Mesendoderm (in vitro differentiated cells): ENCODE results near the gene ADAMTS10.
A peak's percentile ranks its signal among the peaks of the same experiment; 100 is the strongest.
"Not testable (repeated sequence)": the region's sequence is repeated elsewhere in the genome, so short reads cannot be mapped to it uniquely, and the experiment has no call there.

Source experiments
- DNase-seq: peaks from one replicate; pipeline ENCODE4 v3.0.0; 2013
- H2AK5ac ChIP-seq: 2 replicates; pipeline ENCODE4 v1.6.1; 2013; ENCODE audit warnings: low read length, inconsistent platforms
- H2BK120ac ChIP-seq: 2 replicates; pipeline ENCODE4 v1.6.1; 2013; ENCODE audit warnings: low read depth, mild to moderate bottlenecking, low read length, moderate library complexity, mixed read lengths
- H2BK15ac ChIP-seq: replicated peaks from 2 replicates; pipeline ENCODE4 v1.6.1; 2013; ENCODE audit warnings: low read depth, mild to moderate bottlenecking, moderate library complexity
- H2BK5ac ChIP-seq: 2 replicates; pipeline ENCODE4 v1.6.1; 2013; ENCODE audit warnings: low read length, inconsistent platforms
- H3K18ac ChIP-seq: 2 replicates; pipeline ENCODE4 v1.6.1; 2013; ENCODE audit warnings: mild to moderate bottlenecking, low read length, mixed read lengths
- H3K23ac ChIP-seq: one replicate; pipeline ENCODE4 v1.6.1; 2013; ENCODE audit warnings: low read length
- H3K27ac ChIP-seq: 2 replicates; pipeline ENCODE4 v1.5.1; 2013; ENCODE audit warnings: low read depth, mild to moderate bottlenecking, inconsistent platforms, low read length, moderate library complexity
- H3K27me3 ChIP-seq: 2 replicates; pipeline ENCODE4 v1.6.1; 2013; ENCODE audit warnings: low read length, control low read depth, mild to moderate bottlenecking, inconsistent platforms; ENCODE audit not compliant: insufficient read depth, poor library complexity
- H3K36me3 ChIP-seq: 2 replicates; pipeline ENCODE4 v1.6.1; 2013; ENCODE audit warnings: low read length, inconsistent platforms; ENCODE audit not compliant: control insufficient read depth, insufficient read depth
- H3K4ac ChIP-seq: one replicate; pipeline ENCODE4 v1.6.1; 2013; ENCODE audit warnings: low read depth, mild to moderate bottlenecking, low read length, moderate library complexity
- H3K4me1 ChIP-seq: 2 replicates; pipeline ENCODE4 v1.6.1; 2013; ENCODE audit warnings: low read depth, low read length, inconsistent platforms; ENCODE audit not compliant: control insufficient read depth
- H3K4me2 ChIP-seq: 2 replicates; pipeline ENCODE4 v1.6.1; 2013; ENCODE audit warnings: low read length
- H3K4me3 ChIP-seq: 2 replicates; pipeline ENCODE4 v1.5.1; 2013; ENCODE audit warnings: mild to moderate bottlenecking, low read length
- H3K56ac ChIP-seq: one replicate; pipeline ENCODE4 v1.6.1; 2013; ENCODE audit warnings: low read length
- H3K79me1 ChIP-seq: 2 replicates; pipeline ENCODE4 v1.6.1; 2013; ENCODE audit warnings: low read length, inconsistent platforms
- H3K79me2 ChIP-seq: 2 replicates; pipeline ENCODE4 v1.6.1; 2013; ENCODE audit warnings: mild to moderate bottlenecking, low read length; ENCODE audit not compliant: control insufficient read depth, insufficient read depth
- H3K9ac ChIP-seq: 2 replicates; pipeline ENCODE4 v1.6.1; 2013; ENCODE audit warnings: low read length, inconsistent platforms
- H4K5ac ChIP-seq: one replicate; pipeline ENCODE4 v1.6.1; 2013; ENCODE audit warnings: low read length
- H4K8ac ChIP-seq: one replicate; pipeline ENCODE4 v1.6.1; 2013; ENCODE audit warnings: low read depth, mild to moderate bottlenecking, control low read depth, low read length, moderate library complexity
- WGBS: extraction: QIAGEN DNeasy Blood & Tissue Kit; methylation state at CpG from one replicate; pipeline ENCODE4 v1.1.7; 2013; ENCODE audit warnings: low lambda C conversion rate, missing lambda C conversion rate; ENCODE audit not compliant: insufficient coverage; ENCODE audit errors: extremely low coverage; 5-methylcytosine and 5-hydroxymethylcytosine counted together

ADAMTS10 gene

GRCh38 chr19:8561075-8561764 is 49.3 kb downstream of the ADAMTS10 start:
- Histone ChIP-seq H3K27ac (no peak overlapping the region), H2BK15ac (no peak overlapping the region), H3K18ac (no peak overlapping the region), H3K23ac (no peak overlapping the region), H3K4ac (no peak overlapping the region), H3K4me1 (no peaks in the 10 kb centered on the region), H4K5ac (no peak overlapping the region), H3K36me3 (no peaks in the 10 kb centered on the region), H3K79me2 (no peaks in the 10 kb centered on the region), H3K4me2 (no peak overlapping the region), H4K8ac (no peak overlapping the region), H3K27me3 (no peaks in the 10 kb centered on the region), H3K9ac (no peak overlapping the region), H2BK120ac (no peak overlapping the region), H2BK5ac (no peak overlapping the region), H2AK5ac (no peak overlapping the region), H3K56ac (no peak overlapping the region), H3K79me1 (no peaks in the 10 kb centered on the region), H3K4me3 (no peak overlapping the region)
- peak; percentile 61 for DNase-seq
- WGBS, result no CpG with 5 or more reads among the region's 2 CpGs

DNA sequence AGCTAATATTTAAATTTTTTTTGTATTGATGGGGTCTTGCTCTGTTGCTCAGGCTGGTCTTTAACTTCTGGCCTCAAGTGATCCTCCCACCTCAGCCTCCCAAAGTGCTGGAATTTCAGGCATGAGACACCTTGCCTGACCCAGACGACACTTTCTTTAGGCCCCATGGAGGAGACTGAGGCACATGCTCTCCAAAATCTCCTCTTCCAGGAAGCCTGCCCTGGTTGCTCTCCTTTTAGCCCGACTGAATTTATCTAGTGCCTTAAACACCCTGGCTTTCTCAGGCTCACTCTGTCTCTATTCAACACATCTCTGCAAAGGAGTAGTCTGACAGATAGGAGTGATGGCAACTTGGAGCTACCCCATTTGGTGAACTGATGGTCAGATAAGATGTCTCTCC is 52.2 kb downstream of the ADAMTS10 start:
- H3K18ac ChIP-seq, result no peak overlapping the region
- H3K4me3 ChIP-seq, result no peak overlapping the region
- H2AK5ac ChIP-seq, result no peak overlapping the region
- H3K4me1 ChIP-seq, result no peaks in the 10 kb centered on the region
- no peak overlapping the region for H3K4ac ChIP-seq
- WGBS, result no CpG with 5 or more reads among the region's 2 CpGs
- no peaks in the 10 kb centered on the region for H3K79me1 ChIP-seq
- H3K9ac ChIP-seq, result no peak overlapping the region
- H3K79me2 ChIP-seq, result no peaks in the 10 kb centered on the region
- H3K4me2 ChIP-seq, result no peak overlapping the region
- no peak overlapping the region for H3K27ac ChIP-seq
- no peak overlapping the region for H4K8ac ChIP-seq
- no peak overlapping the region for H2BK5ac ChIP-seq
- no peak overlapping the region for H3K23ac ChIP-seq
- H3K27me3 ChIP-seq, result no peaks in the 10 kb centered on the region
- no peak overlapping the region for H2BK120ac ChIP-seq
- DNase-seq, result no peak
- H2BK15ac ChIP-seq, result no peak overlapping the region
- H3K56ac ChIP-seq, result no peak overlapping the region
- H4K5ac ChIP-seq, result no peak overlapping the region
- no peaks in the 10 kb centered on the region for H3K36me3 ChIP-seq

DNA sequence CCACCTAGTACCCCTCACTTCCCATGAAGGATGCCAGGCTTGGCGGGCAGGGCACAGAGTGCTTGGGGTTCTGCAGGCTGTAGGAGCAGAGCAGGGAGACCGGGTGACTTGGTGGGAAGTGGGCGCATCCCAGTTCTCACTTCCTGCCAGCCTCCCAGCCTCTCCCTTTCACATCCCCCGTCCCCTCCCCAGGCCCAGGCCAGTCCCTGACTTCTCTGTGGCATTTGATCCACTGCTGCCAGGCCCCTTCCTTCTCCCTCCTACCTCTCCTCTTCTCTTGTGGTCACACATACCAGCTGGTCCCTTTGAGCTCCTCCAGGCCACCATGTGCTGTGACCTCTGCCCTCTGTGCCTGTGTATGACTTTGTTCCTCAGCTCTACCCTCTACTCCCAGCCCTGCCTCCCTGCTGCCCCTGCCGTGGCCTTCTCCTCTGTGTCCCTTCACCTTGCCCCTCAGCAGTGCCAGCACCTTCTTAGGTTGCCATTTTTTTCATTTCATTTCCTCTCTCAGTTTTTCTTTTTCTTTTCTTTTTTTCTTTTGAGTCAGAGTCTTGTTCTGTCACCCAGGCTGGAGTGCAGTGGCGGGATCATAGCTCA is 52.8 kb downstream of the ADAMTS10 start:
- no CpG with 5 or more reads among the region's 6 CpGs for WGBS
- H3K4me2 ChIP-seq, result no peak overlapping the region
- no peaks in the 10 kb centered on the region for H3K79me1 ChIP-seq
- H3K79me2 ChIP-seq, result no peaks in the 10 kb centered on the region
- no peak overlapping the region for H3K27ac ChIP-seq
- no peak overlapping the region for H4K8ac ChIP-seq
- no peak overlapping the region for H3K56ac ChIP-seq
- H2AK5ac ChIP-seq, result no peak overlapping the region
- H3K9ac ChIP-seq, result no peak overlapping the region
- H2BK120ac ChIP-seq, result no peak overlapping the region
- H3K23ac ChIP-seq, result no peak overlapping the region
- H3K36me3 ChIP-seq, result no peaks in the 10 kb centered on the region
- no peak for DNase-seq
- H4K5ac ChIP-seq, result no peak overlapping the region
- no peaks in the 10 kb centered on the region for H3K4me1 ChIP-seq
- no peak overlapping the region for H3K4me3 ChIP-seq
- no peak overlapping the region for H3K18ac ChIP-seq
- no peak overlapping the region for H2BK15ac ChIP-seq
- H2BK5ac ChIP-seq, result no peak overlapping the region
- no peak overlapping the region for H3K4ac ChIP-seq
- H3K27me3 ChIP-seq, result no peaks in the 10 kb centered on the region

DNA sequence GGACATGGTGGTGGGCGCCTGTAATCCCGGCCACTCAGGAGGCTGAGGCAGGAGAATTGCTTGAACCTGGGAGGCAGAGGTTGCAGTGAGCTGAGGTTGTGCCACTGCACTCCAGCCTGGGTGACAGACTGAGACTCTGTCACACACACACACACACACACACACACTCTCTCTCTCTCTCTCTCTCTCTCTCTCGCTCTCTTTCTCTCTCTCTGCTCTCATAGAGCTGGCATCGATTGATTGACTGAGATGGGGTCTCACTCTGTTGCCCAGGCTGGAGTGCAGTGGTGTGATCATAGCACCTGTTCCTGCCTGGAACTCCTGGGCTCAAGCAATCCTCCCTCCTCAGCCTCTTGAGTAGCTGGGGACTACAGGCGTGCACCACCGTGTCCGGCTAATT is 56.8 kb downstream of the ADAMTS10 start:
- not testable (repeated sequence) for H3K56ac ChIP-seq, H2BK15ac ChIP-seq, H3K4me1 ChIP-seq, H3K27me3 ChIP-seq, H2AK5ac ChIP-seq, H3K23ac ChIP-seq, H3K79me1 ChIP-seq, H3K79me2 ChIP-seq, H3K36me3 ChIP-seq, H2BK5ac ChIP-seq, H4K5ac ChIP-seq, H3K9ac ChIP-seq, H3K4ac ChIP-seq, H3K27ac ChIP-seq, H3K4me3 ChIP-seq, DNase-seq, H2BK120ac ChIP-seq, H3K18ac ChIP-seq, H3K4me2 ChIP-seq, H4K8ac ChIP-seq
- no CpG with 5 or more reads among the region's 7 CpGs for WGBS

DNA sequence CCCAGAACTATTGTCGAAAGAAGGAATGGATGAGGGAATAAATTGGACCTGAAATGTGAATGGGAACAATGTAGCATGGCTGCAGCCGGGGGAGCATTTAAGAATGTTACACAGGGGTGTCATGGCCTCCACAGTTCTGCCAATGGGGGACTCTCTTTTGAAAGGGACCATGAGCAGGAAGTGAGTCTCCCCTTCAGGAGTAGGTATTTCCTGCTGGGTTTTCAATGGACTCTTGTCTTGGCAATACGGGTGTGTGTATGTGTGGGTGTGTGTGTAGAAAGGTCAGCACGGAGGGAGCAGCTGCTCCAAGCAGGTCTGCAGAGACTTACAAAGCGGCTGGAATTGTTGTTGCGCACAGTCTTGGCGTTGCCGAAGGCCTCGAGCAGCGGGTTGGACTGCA is 57.7 kb downstream of the ADAMTS10 start:
- H3K4me2 ChIP-seq, result no peak overlapping the region
- H4K8ac ChIP-seq, result no peak overlapping the region
- H3K79me2 ChIP-seq, result no peaks in the 10 kb centered on the region
- H3K27me3 ChIP-seq, result no peaks in the 10 kb centered on the region
- H3K23ac ChIP-seq, result no peak overlapping the region
- H2AK5ac ChIP-seq, result no peak overlapping the region
- no peak overlapping the region for H3K4ac ChIP-seq
- no peak overlapping the region for H4K5ac ChIP-seq
- no peak overlapping the region for H3K18ac ChIP-seq
- no peak overlapping the region for H3K4me3 ChIP-seq
- WGBS, result no CpG with 5 or more reads among the region's 10 CpGs
- no peak overlapping the region for H3K56ac ChIP-seq
- no peaks in the 10 kb centered on the region for H3K79me1 ChIP-seq
- H3K27ac ChIP-seq, result no peak overlapping the region
- peak; percentile 84 for DNase-seq
- H2BK15ac ChIP-seq, result no peak overlapping the region
- H3K36me3 ChIP-seq, result no peaks in the 10 kb centered on the region
- H2BK120ac ChIP-seq, result no peak overlapping the region
- H2BK5ac ChIP-seq, result no peak overlapping the region
- no peaks in the 10 kb centered on the region for H3K4me1 ChIP-seq
- no peak overlapping the region for H3K9ac ChIP-seq

GRCh38 chr19:8550070-8550469 is 60.4 kb downstream of the ADAMTS10 start:
- Histone ChIP-seq H3K27ac (no peak overlapping the region), H3K27me3 (no peaks in the 10 kb centered on the region), H2AK5ac (no peak overlapping the region), H3K56ac (no peak overlapping the region), H4K8ac (no peak overlapping the region), H3K18ac (no peak overlapping the region), H3K79me2 (no peaks in the 10 kb centered on the region), H3K4ac (no peak overlapping the region), H2BK15ac (no peak overlapping the region), H3K36me3 (no peaks in the 10 kb centered on the region), H4K5ac (no peak overlapping the region), H3K23ac (no peak overlapping the region), H3K79me1 (no peaks in the 10 kb centered on the region), H3K4me1 (no peaks in the 10 kb centered on the region), H3K4me2 (no peak overlapping the region), H3K9ac (no peak overlapping the region), H2BK120ac (no peak overlapping the region), H2BK5ac (no peak overlapping the region), H3K4me3 (no peak overlapping the region)
- no peak for DNase-seq
- no CpG with 5 or more reads among the region's 15 CpGs for WGBS
